K562 (cell line): ENCODE measurements around the gene AACS. TPM values are rescaled to one million over a fixed set of nuclear protein-coding genes. Genes with fewer than 3 reads are reported as not detected.

Experiments used
- EHMT2 ChIP-seq: fragments of 450-650 bp; IDR thresholded peaks from 2 replicates; pipeline ENCODE4 v1.6.1; 2018; ENCODE audit warnings: antibody characterized with exemption
- ESRRA ChIP-seq: fragments of 450-650 bp; IDR thresholded peaks from 2 replicates; pipeline ENCODE4 v1.6.1; 2014; ENCODE audit warnings: low read depth, mild to moderate bottlenecking, moderate library complexity, borderline replicate concordance
- FUS ChIP-seq: fragments of 200-400 bp; formaldehyde crosslinking; optimal IDR thresholded peaks from 2 replicates; pipeline ENCODE3; 2017; ENCODE audit warnings: low read depth, low read length
- HES1 ChIP-seq: fragments of 450-650 bp; IDR thresholded peaks from 2 replicates; pipeline ENCODE4 v1.6.1; 2016; ENCODE audit warnings: low read depth, mild to moderate bottlenecking, moderate library complexity
- HNRNPLL ChIP-seq: fragments of 200-400 bp; formaldehyde crosslinking; IDR thresholded peaks from 2 replicates; pipeline ENCODE4 v1.6.1; 2017; ENCODE audit warnings: low read length, low read depth, mild to moderate bottlenecking; ENCODE audit not compliant: poor library complexity, severe bottlenecking
- HOXB6 ChIP-seq: fragments of 250-450 bp; sonication (Bioruptor Pico); IDR thresholded peaks from 2 replicates; pipeline ENCODE4 v1.5.1; 2022; ENCODE audit warnings: mild to moderate bottlenecking, borderline replicate concordance
- MEIS2 ChIP-seq: fragments of 450-650 bp; IDR thresholded peaks from 2 replicates; pipeline ENCODE4 v1.6.1; 2014; ENCODE audit warnings: mild to moderate bottlenecking; ENCODE audit not compliant: partially characterized antibody
- MGA ChIP-seq: fragments of 450-650 bp; IDR thresholded peaks from 2 replicates; pipeline ENCODE4 v1.6.1; 2016; ENCODE audit warnings: mild to moderate bottlenecking, moderate library complexity
- PATZ1 ChIP-seq: fragments of 250-450 bp; sonication (Bioruptor Pico); IDR thresholded peaks from 2 replicates; pipeline ENCODE4 v1.5.0; 2020; ENCODE audit warnings: mild to moderate bottlenecking, borderline replicate concordance
- PRPF4 ChIP-seq: fragments of 200-400 bp; formaldehyde crosslinking; IDR thresholded peaks from one replicate; pipeline ENCODE4 v1.6.1; 2017; ENCODE audit warnings: low read length, low read depth, mild to moderate bottlenecking; ENCODE audit not compliant: insufficient read depth, poor library complexity, severe bottlenecking
- ZNF133 ChIP-seq: fragments of 250-450 bp; sonication (Bioruptor Pico); IDR thresholded peaks from 2 replicates; pipeline ENCODE4 v1.4.0; 2020; ENCODE audit warnings: mild to moderate bottlenecking
- ZNF408 ChIP-seq: fragments of 250-450 bp; sonication (Bioruptor Pico); IDR thresholded peaks from 2 replicates; pipeline ENCODE4 v1.4.0; 2020; ENCODE audit warnings: low read depth, mild to moderate bottlenecking, moderate library complexity
- ZNF449 ChIP-seq: fragments of 250-450 bp; sonication (Bioruptor Pico); IDR thresholded peaks from 2 replicates; pipeline ENCODE4 v1.8.0; 2022; ENCODE audit warnings: moderate library complexity, mild to moderate bottlenecking, inconsistent platforms
- polyA plus RNA-seq, 8 experiments: library from polyadenylated mRNA; depleted of rRNA in 4 of 8; stranded (reverse) in 5 of 8; unstranded in 3 of 8; fragments of >200 nt; fragmentation: Nextera tagmentation in 2 of 8; fragmentation: Illumina TruSeq in 1 of 8; extraction: Ambion mirVana in 2 of 8; extraction: Trizol in 1 of 8; gene quantifications; 2 replicates each; pipeline versions ENCODE4 v1.2.1 to v1.2.3, GENCODE V29; 2011 to 2014; ENCODE audit warnings: inconsistent platforms in 1 of 8, missing spikeins in 1 of 8
- total RNA-seq, 7 experiments: library from RNA; depleted of rRNA in 6 of 7; stranded (reverse); fragments of >200 nt in 6 of 7; fragmentation: Illumina TruSeq in 2 of 7; extraction: Trizol in 2 of 7; gene quantifications; 2 replicates each; pipeline versions ENCODE4 v1.2.1 to v1.2.3, GENCODE V29; 2011 to 2021; ENCODE audit warnings: low replicate concordance in 1 of 7

Gene AACS
- total and polyA plus RNA-seq, 9 of the 15 experiments (the other 6 are each of a cell fraction or from before 2014, with no cell fraction given), result 2.4 to 13.0 (median 6.0) TPM

- TF ChIP-seq ZNF133 (no peak), HES1 (no peak), ESRRA (no peak), PATZ1 (CRISPR knock-in tag) (no peak), MGA (no peak), EHMT2 (no peak), HNRNPLL (no peak), FUS (no peak), ZNF449 (CRISPR knock-in tag) (no peak), HOXB6 (no peak), PRPF4 (no peak), ZNF408 (CRISPR knock-in tag) (no peak), MEIS2 (peak; percentile 24)
Measured at GRCh38 chr12:125104982-125105381, 39.7 kb downstream of the AACS start (continued).
